VCaP (cell line): ENCODE data around the gene SLC39A8.

Source experiments
- H3K27ac ChIP-seq: fragments of 450-650 bp; 2 replicates; pipeline ENCODE4 v1.5.1; 2017
- TF ChIP-seq, protein P1 (sequence below): fragments of 450-650 bp; conservative IDR thresholded peaks from 2 replicates; pipeline ENCODE4 v1.5.1; 2017; ENCODE audit warnings: mild to moderate bottlenecking, moderate library complexity

The SLC39A8 gene

GRCh38 chr4:102227388-102227787 is 117.9 kb downstream of the SLC39A8 start:
- TF ChIP-seq, protein P1, sequence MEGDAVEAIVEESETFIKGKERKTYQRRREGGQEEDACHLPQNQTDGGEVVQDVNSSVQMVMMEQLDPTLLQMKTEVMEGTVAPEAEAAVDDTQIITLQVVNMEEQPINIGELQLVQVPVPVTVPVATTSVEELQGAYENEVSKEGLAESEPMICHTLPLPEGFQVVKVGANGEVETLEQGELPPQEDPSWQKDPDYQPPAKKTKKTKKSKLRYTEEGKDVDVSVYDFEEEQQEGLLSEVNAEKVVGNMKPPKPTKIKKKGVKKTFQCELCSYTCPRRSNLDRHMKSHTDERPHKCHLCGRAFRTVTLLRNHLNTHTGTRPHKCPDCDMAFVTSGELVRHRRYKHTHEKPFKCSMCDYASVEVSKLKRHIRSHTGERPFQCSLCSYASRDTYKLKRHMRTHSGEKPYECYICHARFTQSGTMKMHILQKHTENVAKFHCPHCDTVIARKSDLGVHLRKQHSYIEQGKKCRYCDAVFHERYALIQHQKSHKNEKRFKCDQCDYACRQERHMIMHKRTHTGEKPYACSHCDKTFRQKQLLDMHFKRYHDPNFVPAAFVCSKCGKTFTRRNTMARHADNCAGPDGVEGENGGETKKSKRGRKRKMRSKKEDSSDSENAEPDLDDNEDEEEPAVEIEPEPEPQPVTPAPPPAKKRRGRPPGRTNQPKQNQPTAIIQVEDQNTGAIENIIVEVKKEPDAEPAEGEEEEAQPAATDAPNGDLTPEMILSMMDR = no peak
- no peak overlapping the region for H3K27ac ChIP-seq

- H3K27ac ChIP-seq = no peak overlapping the region
- TF ChIP-seq, protein P1 = no peak
Measured at GRCh38 chr4:102223461-102223860, 121.8 kb downstream of the SLC39A8 start.

DNA sequence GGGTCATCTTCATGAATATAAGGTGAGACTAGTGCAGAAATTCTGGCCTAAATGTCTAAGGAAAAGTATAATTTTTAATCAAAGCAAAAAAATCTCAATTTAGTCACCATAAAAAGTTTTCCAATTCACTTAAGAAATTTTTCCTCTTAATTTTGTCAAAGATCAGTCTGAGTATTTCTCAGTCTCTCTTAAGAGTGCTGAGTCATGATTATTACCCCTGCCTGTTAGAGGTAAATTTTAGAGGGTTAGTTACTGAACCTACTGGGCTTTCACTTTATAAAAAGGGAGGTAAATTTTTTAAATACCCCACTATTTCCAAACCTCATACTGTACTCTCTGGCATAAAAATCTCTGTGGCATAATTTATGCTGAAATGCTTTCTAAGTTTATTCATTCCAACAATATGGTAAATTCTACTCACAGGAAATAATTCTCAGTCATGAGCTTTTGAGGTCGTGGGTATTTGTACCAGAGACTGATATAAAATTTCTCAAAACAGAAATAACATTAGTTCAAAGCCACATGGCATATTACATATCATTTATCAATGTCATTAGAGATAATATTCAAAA is 122.4 kb downstream of the SLC39A8 start:
- TF ChIP-seq, protein P1 = no peak
- no peak overlapping the region for H3K27ac ChIP-seq

DNA sequence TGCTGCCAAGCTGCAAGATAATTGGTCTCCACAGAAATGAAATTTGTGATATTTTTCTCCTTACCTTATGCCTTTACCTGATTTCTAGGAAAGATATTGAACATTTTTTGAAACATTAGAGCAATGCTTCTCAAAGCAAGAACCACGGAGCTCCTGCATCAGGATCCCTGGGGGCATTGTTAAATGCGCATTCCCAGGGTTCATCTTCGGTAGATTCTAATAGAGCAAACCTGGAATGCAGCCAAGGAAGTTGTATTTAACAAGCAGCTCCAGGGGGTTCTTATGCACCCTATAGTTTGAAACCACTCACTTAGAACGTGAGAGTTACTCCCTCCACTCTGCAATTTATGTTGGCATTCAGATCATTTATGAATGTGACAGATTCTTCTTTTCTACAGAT is 126.2 kb downstream of the SLC39A8 start:
- TF ChIP-seq, protein P1 = no peak
- H3K27ac ChIP-seq = no peak overlapping the region

DNA sequence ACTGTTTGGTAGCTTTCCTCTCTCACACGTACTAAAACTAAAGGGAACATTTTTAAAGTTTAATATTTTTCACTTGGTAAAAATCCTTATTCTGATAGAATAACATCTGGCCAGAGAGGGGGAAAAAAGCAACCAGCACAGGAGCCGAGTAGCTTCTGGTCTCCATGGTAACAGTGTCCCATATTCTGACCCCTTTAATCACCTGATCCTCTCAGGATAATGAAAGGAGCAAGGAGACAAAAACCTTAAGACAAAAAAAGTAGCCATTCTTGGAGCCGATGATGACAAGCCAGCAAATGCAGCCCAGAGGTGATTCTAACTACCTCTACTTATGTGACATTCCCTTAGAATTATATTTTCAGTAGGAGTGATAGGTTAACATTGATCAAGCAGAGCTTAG is 126.6 kb downstream of the SLC39A8 start:
- H3K27ac ChIP-seq = no peak overlapping the region
- TF ChIP-seq, protein P1 = no peak

GRCh38 chr4:102217775-102218355 is 127.4 kb downstream of the SLC39A8 start:
- TF ChIP-seq, protein P1 = no peak
- H3K27ac ChIP-seq = peak overlapping the region; percentile 35; the same call in 1 of the 2 replicates

GRCh38 chr4:102217345-102217744 is 127.9 kb downstream of the SLC39A8 start:
- H3K27ac ChIP-seq = peak overlapping the region; percentile 35
- TF ChIP-seq, protein P1 = no peak
